Caco-2 (cell line): ENCODE data around the gene BRSK2. TPM values are rescaled to one million over a fixed set of nuclear protein-coding genes. Genes with fewer than 3 reads are reported as not detected.

ENCODE experiments used
- BruUV-seq: library from RNA; stranded (reverse); fragments of 400-500 nt; replicated peaks from 2 replicates; lab custom pipeline; 2021; lab: Mats Ljungman, UMichigan
- CTCF ChIA-PET: fragments of 300-600 bp; sonication (Branson Sonifier 250); formaldehyde crosslinking; loops from one replicate; lab custom pipeline; 2022; ENCODE audit warnings: antibody characterized with exemption; lab: Charles Lee
- POLR2A ChIA-PET: fragments of 300-600 bp; sonication (Branson Sonifier 250); formaldehyde crosslinking; loops from one replicate; lab custom pipeline; 2022; ENCODE audit warnings: antibody characterized with exemption; lab: Charles Lee
- DNase-seq, 2 experiments: peaks; one replicate each; pipeline versions ENCODE4 v3.0.0 to v3.0.0-alpha.2; 2020 to 2022
- H3K27me3 ChIP-seq: replicated peaks from 2 replicates; pipeline ENCODE4 v1.6.0; 2011; ENCODE audit warnings: low read length; ENCODE audit not compliant: control insufficient read depth, insufficient read depth
- H3K36me3 ChIP-seq: 2 replicates; pipeline ENCODE4 v1.5.1; 2011; ENCODE audit warnings: low read length; ENCODE audit not compliant: control insufficient read depth, insufficient read depth
- H3K4me1 ChIP-seq: fragments of 250-450 bp; sonication (Bioruptor Pico); 2 replicates; pipeline ENCODE4 v1.5.1; 2020; ENCODE audit warnings: mild to moderate bottlenecking
- H3K4me3 ChIP-seq: 2 replicates; pipeline ENCODE4 v1.5.1; 2011; ENCODE audit warnings: low read depth, mild to moderate bottlenecking, control low read depth, low read length
- H3K9me3 ChIP-seq: fragments of 250-450 bp; sonication (Bioruptor Pico); 2 replicates; pipeline ENCODE4 v1.5.1; 2020; ENCODE audit warnings: mild to moderate bottlenecking, moderate library complexity
- H3K27ac Mint-ChIP-seq: one replicate; pipeline ENCODE4 v1.8.0; 2022; ENCODE audit warnings: mixed read lengths; ENCODE audit not compliant: unreplicated experiment
- H3K27me3 Mint-ChIP-seq: one replicate; pipeline ENCODE4 v1.8.0; 2022; ENCODE audit warnings: mixed read lengths; ENCODE audit not compliant: insufficient read depth, unreplicated experiment
- H3K36me3 Mint-ChIP-seq: one replicate; pipeline ENCODE4 v1.8.0; 2022; ENCODE audit warnings: mild to moderate bottlenecking, mixed read lengths; ENCODE audit not compliant: insufficient read depth, unreplicated experiment
- H3K4me1 Mint-ChIP-seq: one replicate; pipeline ENCODE4 v1.8.0; 2022; ENCODE audit warnings: low read depth, mixed read lengths; ENCODE audit not compliant: unreplicated experiment
- H3K4me3 Mint-ChIP-seq: one replicate; pipeline ENCODE4 v1.8.0; 2022; ENCODE audit warnings: mild to moderate bottlenecking, moderate library complexity, mixed read lengths; ENCODE audit not compliant: unreplicated experiment
- H3K9me3 Mint-ChIP-seq: one replicate; pipeline ENCODE4 v1.8.0; 2022; ENCODE audit warnings: mixed read lengths; ENCODE audit not compliant: unreplicated experiment
- intact Hi-C: fragments of 100-400 bp; cut with micrococcal nuclease; formaldehyde crosslinking; loops from one replicate; pipeline ENCODE4 v1.10.0; 2022; ENCODE audit not compliant: unreplicated experiment
- total RNA-seq: library from RNA; stranded (reverse); gene quantifications from 2 replicates; pipeline ENCODE4 v1.2.3, GENCODE V29; 2022
- TF ChIP-seq, protein P1 (sequence below), 2 experiments: fragments of 200-600 bp in 1 of 2; IDR thresholded peaks; 1 replicate in 1 of 2; 2 replicates in 1 of 2; pipeline versions ENCODE4 v1.5.1 to v1.8.0; 2011 to 2022; ENCODE audit warnings: antibody characterized with exemption in 1 of 2, control low read depth in 1 of 2, inconsistent platforms in 1 of 2, low read depth in 1 of 2, low read length in 1 of 2, mild to moderate bottlenecking in 1 of 2, moderate library complexity in 1 of 2; ENCODE audit not compliant: insufficient read depth in 1 of 2, severe bottlenecking in 1 of 2, unreplicated experiment in 1 of 2

Gene BRSK2
- total RNA-seq, 1 experiment from 2014 or later = 32.8 TPM

DNA sequence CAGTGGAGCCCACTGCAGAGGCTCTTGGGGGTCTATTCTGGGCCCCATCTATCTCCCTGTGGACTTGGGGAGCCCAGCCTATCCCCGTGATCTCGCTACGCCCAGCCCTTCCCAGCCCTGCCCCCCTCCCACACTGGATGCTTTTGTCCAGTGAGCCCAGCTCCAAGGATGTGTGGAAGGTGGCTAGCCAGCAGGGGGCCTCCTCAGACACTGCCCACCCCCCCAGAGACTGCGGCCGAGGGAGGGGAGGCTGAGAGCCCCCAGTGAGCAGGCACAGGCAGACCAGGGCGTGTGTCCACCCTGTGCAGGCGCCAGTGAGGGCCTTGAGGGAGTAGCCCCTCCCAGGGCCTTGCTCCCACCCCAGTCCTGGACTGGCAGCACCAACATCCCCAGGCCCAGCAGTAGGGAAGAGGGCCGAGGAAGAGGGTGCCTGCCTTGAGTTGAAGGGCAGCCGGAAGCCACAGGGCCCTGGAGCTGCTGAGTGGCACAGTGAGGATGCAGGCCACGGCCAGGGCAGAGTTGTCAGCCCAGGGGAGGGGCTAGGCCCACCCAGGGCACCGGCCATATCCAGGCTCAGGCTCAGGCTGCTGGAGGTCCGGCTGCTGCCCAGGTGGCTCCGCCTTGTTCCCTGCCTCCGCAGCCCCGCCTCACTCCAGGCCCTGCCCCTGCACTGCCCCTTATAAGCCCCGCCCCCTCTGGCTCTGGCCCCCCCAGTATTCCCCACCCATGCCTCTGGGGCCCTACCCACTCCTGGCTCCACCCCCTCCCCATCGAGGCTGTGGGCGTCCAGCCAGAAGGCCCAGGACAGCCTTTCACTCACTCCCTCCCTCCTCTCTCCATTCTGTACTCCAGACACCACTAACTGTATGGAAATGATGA, 68.8 kb downstream of the BRSK2 start:
- intact Hi-C loops = no loop called here
- H3K9me3 ChIP-seq = no peaks in the 10 kb centered on the region
- ChIA-PET CTCF (no interaction called here), POLR2A (interaction anchor here (0.6 kb wide), 1 partner anchor 27 kb away, joined by 3 read pairs; no protein-coding TSS in a partner anchor)
- no peaks in the 10 kb centered on the region for H3K4me1 ChIP-seq
- TF ChIP-seq, protein P1, sequence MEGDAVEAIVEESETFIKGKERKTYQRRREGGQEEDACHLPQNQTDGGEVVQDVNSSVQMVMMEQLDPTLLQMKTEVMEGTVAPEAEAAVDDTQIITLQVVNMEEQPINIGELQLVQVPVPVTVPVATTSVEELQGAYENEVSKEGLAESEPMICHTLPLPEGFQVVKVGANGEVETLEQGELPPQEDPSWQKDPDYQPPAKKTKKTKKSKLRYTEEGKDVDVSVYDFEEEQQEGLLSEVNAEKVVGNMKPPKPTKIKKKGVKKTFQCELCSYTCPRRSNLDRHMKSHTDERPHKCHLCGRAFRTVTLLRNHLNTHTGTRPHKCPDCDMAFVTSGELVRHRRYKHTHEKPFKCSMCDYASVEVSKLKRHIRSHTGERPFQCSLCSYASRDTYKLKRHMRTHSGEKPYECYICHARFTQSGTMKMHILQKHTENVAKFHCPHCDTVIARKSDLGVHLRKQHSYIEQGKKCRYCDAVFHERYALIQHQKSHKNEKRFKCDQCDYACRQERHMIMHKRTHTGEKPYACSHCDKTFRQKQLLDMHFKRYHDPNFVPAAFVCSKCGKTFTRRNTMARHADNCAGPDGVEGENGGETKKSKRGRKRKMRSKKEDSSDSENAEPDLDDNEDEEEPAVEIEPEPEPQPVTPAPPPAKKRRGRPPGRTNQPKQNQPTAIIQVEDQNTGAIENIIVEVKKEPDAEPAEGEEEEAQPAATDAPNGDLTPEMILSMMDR (IDR thresholded peaks at IDR 0.05; ENCODE audit: insufficient read depth in 1 of 2, low read depth in 1 of 2, low read length in 1 of 2, severe bottlenecking in 1 of 2, unreplicated experiment in 1 of 2) = peak; percentile 19 to 29
- H3K36me3 ChIP-seq = no peaks in the 10 kb centered on the region
- peak overlapping the region; percentile 19 for H3K27ac Mint-ChIP-seq
- H3K9me3 Mint-ChIP-seq = no peaks in the 10 kb centered on the region
- H3K4me3 ChIP-seq = no peak overlapping the region
- H3K36me3 Mint-ChIP-seq = peaks cover 29% of the 10 kb centered on the region
- no peaks in the 10 kb centered on the region for H3K27me3 Mint-ChIP-seq
- no peaks in the 10 kb centered on the region for H3K4me1 Mint-ChIP-seq
- DNase-seq = peak; percentile 48 to 61
- H3K4me3 Mint-ChIP-seq = no peak overlapping the region
- BruUV-seq = no TSS peak
- no peaks in the 10 kb centered on the region for H3K27me3 ChIP-seq

DNA sequence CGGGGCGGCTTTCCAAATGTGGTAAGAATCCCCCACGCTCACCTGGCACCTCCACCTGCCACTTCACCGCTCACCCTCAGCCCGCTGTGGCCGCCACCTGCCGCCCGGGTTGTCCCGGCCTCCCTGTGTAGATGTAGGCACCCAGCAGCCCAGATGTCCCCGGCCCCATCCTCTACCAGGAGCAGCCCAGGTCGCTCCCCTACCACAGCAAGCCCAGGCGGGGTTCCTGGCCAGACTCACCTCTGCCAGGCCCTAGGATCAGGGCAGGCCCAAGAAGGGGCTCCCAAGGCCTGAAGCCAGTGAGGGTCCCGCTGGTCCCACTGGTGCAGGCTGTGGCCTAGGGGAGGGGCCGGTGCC, 69.5 kb downstream of the BRSK2 start:
- H3K36me3 Mint-ChIP-seq = peaks cover 32% of the 10 kb centered on the region
- H3K9me3 ChIP-seq = no peaks in the 10 kb centered on the region
- TF ChIP-seq, protein P1 (IDR thresholded peaks at IDR 0.05; ENCODE audit: insufficient read depth in 1 of 2, low read depth in 1 of 2, low read length in 1 of 2, severe bottlenecking in 1 of 2, unreplicated experiment in 1 of 2) = no peak
- H3K36me3 ChIP-seq = no peaks in the 10 kb centered on the region
- peak overlapping the region; percentile 19 for H3K27ac Mint-ChIP-seq
- no TSS peak for BruUV-seq
- no peak for DNase-seq
- no peaks in the 10 kb centered on the region for H3K27me3 Mint-ChIP-seq
- H3K27me3 ChIP-seq = no peaks in the 10 kb centered on the region
- no peaks in the 10 kb centered on the region for H3K4me1 ChIP-seq
- no peaks in the 10 kb centered on the region for H3K4me1 Mint-ChIP-seq
- H3K4me3 ChIP-seq = no peak overlapping the region
- no peak overlapping the region for H3K4me3 Mint-ChIP-seq
- POLR2A ChIA-PET = no interaction called here
- intact Hi-C loops = no loop called here
- no peaks in the 10 kb centered on the region for H3K9me3 Mint-ChIP-seq
- CTCF ChIA-PET = no interaction called here

DNA sequence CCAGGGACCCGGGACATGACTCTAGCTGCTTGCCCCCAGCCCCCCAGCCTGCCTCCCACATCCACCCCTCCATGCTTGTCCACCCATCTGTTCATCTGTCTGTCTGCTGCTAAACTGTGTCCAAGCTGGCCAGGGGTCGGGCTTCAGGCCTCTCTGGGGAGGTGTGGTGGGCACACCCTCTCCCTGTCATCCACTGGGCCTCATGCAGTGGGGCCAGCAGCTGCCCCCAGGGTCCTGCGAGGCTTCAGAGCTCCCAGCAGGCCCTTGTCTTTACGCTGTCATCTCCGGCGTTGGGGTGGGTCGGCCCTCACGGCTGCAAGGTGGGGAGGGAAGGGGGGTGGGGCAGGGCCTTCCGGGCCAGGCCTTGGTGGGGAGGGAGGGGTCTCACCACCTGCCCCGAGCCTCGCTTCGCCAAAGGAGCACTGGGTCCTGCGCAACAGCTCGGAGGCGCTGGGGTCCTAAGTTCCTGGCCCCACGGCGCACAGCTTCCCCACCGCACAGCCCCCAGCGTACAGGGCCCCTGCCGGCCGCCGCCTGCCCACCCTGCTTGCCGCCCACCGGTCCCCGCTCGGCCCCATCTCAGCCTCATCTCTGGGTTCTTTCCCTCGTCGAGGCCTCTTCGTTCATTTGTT, 70.1 kb downstream of the BRSK2 start:
- H3K4me1 Mint-ChIP-seq = no peaks in the 10 kb centered on the region
- H3K27me3 Mint-ChIP-seq = no peaks in the 10 kb centered on the region
- H3K27ac Mint-ChIP-seq = no peak overlapping the region
- no peak overlapping the region for H3K4me3 Mint-ChIP-seq
- no peaks in the 10 kb centered on the region for H3K4me1 ChIP-seq
- no peaks in the 10 kb centered on the region for H3K36me3 ChIP-seq
- TF ChIP-seq, protein P1 (IDR thresholded peaks at IDR 0.05; ENCODE audit: insufficient read depth in 1 of 2, low read depth in 1 of 2, low read length in 1 of 2, severe bottlenecking in 1 of 2, unreplicated experiment in 1 of 2) = no peak
- H3K9me3 ChIP-seq = no peaks in the 10 kb centered on the region
- H3K4me3 ChIP-seq = no peak overlapping the region
- ChIA-PET POLR2A (no interaction called here), CTCF (interaction anchor here (0.6 kb wide), 1 partner anchor 193 kb away, joined by 4 read pairs; no protein-coding TSS in a partner anchor)
- no peaks in the 10 kb centered on the region for H3K9me3 Mint-ChIP-seq
- no peak for DNase-seq
- intact Hi-C loops = no loop called here
- peaks cover 34% of the 10 kb centered on the region for H3K36me3 Mint-ChIP-seq
- no peaks in the 10 kb centered on the region for H3K27me3 ChIP-seq
- BruUV-seq = no TSS peak
